Endothelial cell of umbilical vein (primary cell): ENCODE measurements around the gene GALR3. TPM values are rescaled to one million over a fixed set of nuclear protein-coding genes. Genes with fewer than 3 reads are reported as not detected.

Source experiments
- BruUV-seq: library from RNA; stranded (reverse); fragments of 400-500 nt; replicated peaks from 2 replicates; lab custom pipeline; 2021; lab: Mats Ljungman, UMichigan
- CTCF ChIA-PET: fragments of 300-600, 350-600 bp; sonication (Branson Sonifier 250); formaldehyde crosslinking; loops from one replicate; lab custom pipeline; 2021; ENCODE audit warnings: antibody characterized with exemption, inconsistent platforms; lab: Charles Lee
- POLR2A ChIA-PET: fragments of 300-600, 350-600 bp; sonication (Branson Sonifier 250); formaldehyde crosslinking; loops from one replicate; lab custom pipeline; 2021; ENCODE audit warnings: antibody characterized with exemption, inconsistent platforms; lab: Charles Lee
- DNase-seq: peaks from one replicate; pipeline ENCODE4 v3.0.0-alpha.2; 2011; ENCODE audit warnings: low read depth, low spot score
- FAIRE-seq: peaks from 2 replicates; lab custom pipeline; 2011; peaks lifted over from hg19 to GRCh38; lab: Jason Lieb, UNC
- H2AFZ ChIP-seq: 2 replicates; pipeline ENCODE4 v1.6.0; 2012; ENCODE audit warnings: low read depth, low read length, control low read depth, inconsistent platforms
- H3K27ac ChIP-seq: 2 replicates; pipeline ENCODE4 v1.5.1; 2011; ENCODE audit warnings: low read depth, mild to moderate bottlenecking, control low read depth, low read length, moderate library complexity; ENCODE audit not compliant: insufficient read depth
- H3K27me3 ChIP-seq, 2 experiments: 2 replicates each; pipeline versions ENCODE4 v1.6.0 to v1.6.1; 2011; ENCODE audit warnings: low read length in 2 of 2, mixed read lengths in 1 of 2; ENCODE audit not compliant: control insufficient read depth in 2 of 2, insufficient read depth in 2 of 2
- H3K36me3 ChIP-seq, 2 experiments: 2 replicates in 1 of 2; 3 replicates in 1 of 2; pipeline ENCODE4 v1.5.1; 2011; ENCODE audit warnings: low read length in 2 of 2, mild to moderate bottlenecking in 1 of 2, moderate library complexity in 1 of 2; ENCODE audit not compliant: control insufficient read depth in 2 of 2, insufficient read depth in 2 of 2; ENCODE audit errors: extremely low read depth in 1 of 2
- H3K4me1 ChIP-seq: 3 replicates; pipeline ENCODE4 v1.5.1; 2011; ENCODE audit warnings: mild to moderate bottlenecking, low read length; ENCODE audit not compliant: control insufficient read depth, insufficient read depth; ENCODE audit errors: extremely low read depth
- H3K4me2 ChIP-seq: 2 replicates; pipeline ENCODE4 v1.6.1; 2011; ENCODE audit warnings: low read length, control low read depth, mixed read lengths; ENCODE audit not compliant: insufficient read depth
- H3K4me3 ChIP-seq, 3 experiments: fragments of 200-600 bp in 1 of 3; sonication (generic), shearing (Covaris generic) in 1 of 3; replicated peaks in 1 of 3; 2 replicates each; pipeline ENCODE4 v1.5.1; 2011 to 2016; ENCODE audit warnings: control low read depth in 3 of 3, low read length in 3 of 3, mild to moderate bottlenecking in 2 of 3, inconsistent platforms in 1 of 3, low read depth in 1 of 3, moderate library complexity in 1 of 3; ENCODE audit not compliant: insufficient read depth in 1 of 3
- H3K79me2 ChIP-seq: 2 replicates; pipeline ENCODE4 v1.6.0; 2012; ENCODE audit warnings: low read length, inconsistent platforms; ENCODE audit not compliant: control insufficient read depth, insufficient read depth
- H3K9ac ChIP-seq: replicated peaks from 2 replicates; pipeline ENCODE3; 2011; ENCODE audit warnings: low read length, control low read depth; ENCODE audit not compliant: insufficient read depth; ENCODE audit errors: extremely low read depth
- H3K9me1 ChIP-seq: replicated peaks from 3 replicates; pipeline ENCODE4 v1.6.0; 2011; ENCODE audit warnings: mild to moderate bottlenecking, low read length; ENCODE audit not compliant: control insufficient read depth, insufficient read depth; ENCODE audit errors: extremely low read depth
- H3K9me3 ChIP-seq: replicated peaks from 2 replicates; pipeline ENCODE4 v1.5.1; 2012; ENCODE audit warnings: low read length, inconsistent platforms; ENCODE audit not compliant: control insufficient read depth, insufficient read depth
- H4K20me1 ChIP-seq: replicated peaks from 2 replicates; pipeline ENCODE3; 2011; ENCODE audit warnings: mild to moderate bottlenecking, low read length; ENCODE audit not compliant: control insufficient read depth, insufficient read depth; ENCODE audit errors: extremely low read depth
- EZH2 ChIP-seq: IDR thresholded peaks from 2 replicates; pipeline ENCODE4 v1.6.1; 2012; ENCODE audit warnings: borderline replicate concordance, low read depth, mild to moderate bottlenecking, moderate library complexity, low read length, inconsistent platforms; ENCODE audit not compliant: severe bottlenecking
- FOS ChIP-seq: IDR thresholded peaks from 2 replicates; pipeline ENCODE4 v1.6.1; 2011; ENCODE audit warnings: mild to moderate bottlenecking, low read length, moderate library complexity, borderline replicate concordance; ENCODE audit not compliant: insufficient read depth
- GATA2 ChIP-seq: IDR thresholded peaks from 2 replicates; pipeline ENCODE4 v1.7.0; 2011; ENCODE audit warnings: low read depth, mild to moderate bottlenecking, moderate library complexity, mixed read lengths, low read length; ENCODE audit not compliant: insufficient read length, insufficient read depth
- JUN ChIP-seq: IDR thresholded peaks from 2 replicates; pipeline ENCODE4 v1.6.1; 2011; ENCODE audit warnings: borderline replicate concordance, low read depth; ENCODE audit not compliant: insufficient read length, insufficient read depth
- MYC ChIP-seq: IDR thresholded peaks from one replicate; pipeline ENCODE4 v1.6.1; 2011; ENCODE audit warnings: mild to moderate bottlenecking, low read depth, low read length
- POLR2A ChIP-seq: IDR thresholded peaks from 2 replicates; pipeline ENCODE4 v1.6.1; 2012; ENCODE audit warnings: low read depth, mild to moderate bottlenecking, control low read depth, low read length
- POLR2AphosphoS5 ChIP-seq: IDR thresholded peaks from 2 replicates; pipeline ENCODE4 v1.6.1; 2012; ENCODE audit warnings: low read depth, mild to moderate bottlenecking, control low read depth, low read length, moderate library complexity; ENCODE audit not compliant: insufficient read depth
- dilution Hi-C: fragments of 300-500 bp; cut with MboI; formaldehyde crosslinking; loops from one replicate; pipeline ENCODE4 v1.15.0; 2019; ENCODE audit warnings: low sequenced_read_pairs; ENCODE audit not compliant: extremely low pct_ligation_motif_present
- intact Hi-C: fragments of 100-400 bp; cut with micrococcal nuclease; formaldehyde crosslinking; loops from one replicate; pipeline ENCODE4 v1.10.0; 2022
- polyA plus RNA-seq, 4 experiments: library from polyadenylated mRNA; depleted of rRNA in 3 of 4; stranded (reverse) in 3 of 4; unstranded in 1 of 4; fragments of >200 nt; gene quantifications; 2 replicates each; pipeline versions ENCODE4 v1.2.1 to v1.2.3, GENCODE V29; 2011 to 2012; ENCODE audit warnings: missing spikeins in 1 of 4
- total RNA-seq: library from RNA; stranded (reverse); gene quantifications from 2 replicates; pipeline ENCODE4 v1.2.3, GENCODE V29; 2021
- TF ChIP-seq, protein P1 (sequence below), 2 donors: IDR thresholded peaks; 1 replicate in 1 of 2; 2 replicates in 1 of 2; pipeline ENCODE4 v1.5.1; 2011; ENCODE audit warnings: low read length in 2 of 2, mild to moderate bottlenecking in 2 of 2, moderate library complexity in 2 of 2, control low read depth in 1 of 2, inconsistent platforms in 1 of 2, low read depth in 1 of 2; ENCODE audit not compliant: insufficient read depth in 1 of 2; ENCODE audit errors: extremely low read depth in 1 of 2

GALR3 gene
- total and polyA plus RNA-seq, 2 donors (not counting 3 experiments of a cell fraction or from before 2014, with no cell fraction given): not detected

DNA sequence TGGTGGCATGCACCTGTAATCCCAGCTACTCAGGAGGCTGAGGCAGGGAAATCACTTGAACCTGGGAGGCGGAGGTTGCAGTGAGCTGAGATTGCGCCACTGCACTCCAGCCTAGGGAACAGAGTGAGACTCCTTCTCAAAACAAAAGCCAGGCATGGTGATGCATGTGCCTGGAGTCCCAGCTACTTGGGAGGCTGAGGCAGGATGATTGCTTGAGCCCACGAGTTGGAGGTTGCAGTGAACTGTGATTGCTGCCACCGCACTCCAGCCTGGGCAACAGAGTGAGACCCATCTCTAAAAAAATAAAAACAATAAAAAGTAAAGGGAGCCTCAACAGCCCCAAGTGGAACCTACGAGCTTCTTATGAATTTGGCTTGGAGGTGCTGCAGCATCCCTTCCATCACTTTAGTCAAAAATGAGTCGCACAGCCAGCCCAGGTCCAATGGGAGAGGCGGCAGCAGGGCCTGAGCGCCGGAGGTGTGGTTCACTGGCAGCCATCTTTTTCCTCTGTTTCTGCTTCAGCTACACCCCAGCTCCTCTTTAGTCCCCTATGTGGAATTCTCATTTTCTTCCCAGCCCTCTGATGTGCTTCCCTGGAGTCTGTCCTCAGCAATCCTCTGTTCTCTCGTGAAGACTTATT, 44.7 kb upstream of the GALR3 start:
- H3K4me3 ChIP-seq: no peak overlapping the region
- H2AFZ ChIP-seq: no peak overlapping the region
- TF ChIP-seq POLR2AphosphoS5 (no peak), EZH2 (no peak), FOS (no peak), GATA2 (no peak), MYC (no peak), JUN (no peak), POLR2A (peak; percentile 40)
- TF ChIP-seq, protein P1, sequence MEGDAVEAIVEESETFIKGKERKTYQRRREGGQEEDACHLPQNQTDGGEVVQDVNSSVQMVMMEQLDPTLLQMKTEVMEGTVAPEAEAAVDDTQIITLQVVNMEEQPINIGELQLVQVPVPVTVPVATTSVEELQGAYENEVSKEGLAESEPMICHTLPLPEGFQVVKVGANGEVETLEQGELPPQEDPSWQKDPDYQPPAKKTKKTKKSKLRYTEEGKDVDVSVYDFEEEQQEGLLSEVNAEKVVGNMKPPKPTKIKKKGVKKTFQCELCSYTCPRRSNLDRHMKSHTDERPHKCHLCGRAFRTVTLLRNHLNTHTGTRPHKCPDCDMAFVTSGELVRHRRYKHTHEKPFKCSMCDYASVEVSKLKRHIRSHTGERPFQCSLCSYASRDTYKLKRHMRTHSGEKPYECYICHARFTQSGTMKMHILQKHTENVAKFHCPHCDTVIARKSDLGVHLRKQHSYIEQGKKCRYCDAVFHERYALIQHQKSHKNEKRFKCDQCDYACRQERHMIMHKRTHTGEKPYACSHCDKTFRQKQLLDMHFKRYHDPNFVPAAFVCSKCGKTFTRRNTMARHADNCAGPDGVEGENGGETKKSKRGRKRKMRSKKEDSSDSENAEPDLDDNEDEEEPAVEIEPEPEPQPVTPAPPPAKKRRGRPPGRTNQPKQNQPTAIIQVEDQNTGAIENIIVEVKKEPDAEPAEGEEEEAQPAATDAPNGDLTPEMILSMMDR (IDR thresholded peaks at IDR 0.05; ENCODE audit: extremely low read depth in 1 of 2, insufficient read depth in 1 of 2, low read depth in 1 of 2, low read length in 2 of 2): no peak
- no peak overlapping the region for H3K9ac ChIP-seq
- dilution Hi-C loops (no loop called here), intact Hi-C loops (no loop called here)
- H4K20me1 ChIP-seq: no peaks in the 10 kb centered on the region
- POLR2A ChIA-PET: no interaction called here
- peaks cover 15% of the 10 kb centered on the region for H3K4me1 ChIP-seq
- BruUV-seq: no TSS peak
- H3K9me1 ChIP-seq: no peaks in the 10 kb centered on the region
- H3K27me3 ChIP-seq: no peaks in the 10 kb centered on the region
- CTCF ChIA-PET: interaction anchor here (0.6 to 1.5 kb wide), 4 partner anchors 9 to 30 kb away, joined by 3 to 4 read pairs (median 4); no protein-coding TSS in a partner anchor
- peaks cover 0 to 6% of the 10 kb centered on the region in 2 experiments for H3K36me3 ChIP-seq
- H3K27ac ChIP-seq: no peak overlapping the region
- H3K9me3 ChIP-seq: no peaks in the 10 kb centered on the region
- DNase-seq (no peak), FAIRE-seq (no peak)
- H3K79me2 ChIP-seq: no peaks in the 10 kb centered on the region
- no peak overlapping the region for H3K4me2 ChIP-seq
